GM23338 (cell line): Measurements from ENCODE around the gene SHANK2.

ENCODE experiments used
- EZH2 ChIP-seq: fragments of 200-600 bp; sonication (generic); IDR thresholded peaks from one replicate; pipeline ENCODE4 v1.8.0; 2017; ENCODE audit warnings: antibody characterized with exemption, mild to moderate bottlenecking, low read depth; ENCODE audit not compliant: unreplicated experiment
- REST ChIP-seq: IDR thresholded peaks from one replicate; pipeline ENCODE4 v1.6.1; 2018; ENCODE audit warnings: antibody characterized with exemption; ENCODE audit not compliant: unreplicated experiment
- TF ChIP-seq, protein P1 (sequence below), 2 experiments: fragments of 200-600 bp in 1 of 2; sonication (generic) in 1 of 2; conservative IDR thresholded peaks; 2 replicates each; pipeline versions ENCODE4 v1.5.1 to v1.6.1; 2016 to 2017; ENCODE audit warnings: antibody characterized with exemption in 2 of 2, low read depth in 2 of 2, mild to moderate bottlenecking in 2 of 2, moderate library complexity in 1 of 2

DNA sequence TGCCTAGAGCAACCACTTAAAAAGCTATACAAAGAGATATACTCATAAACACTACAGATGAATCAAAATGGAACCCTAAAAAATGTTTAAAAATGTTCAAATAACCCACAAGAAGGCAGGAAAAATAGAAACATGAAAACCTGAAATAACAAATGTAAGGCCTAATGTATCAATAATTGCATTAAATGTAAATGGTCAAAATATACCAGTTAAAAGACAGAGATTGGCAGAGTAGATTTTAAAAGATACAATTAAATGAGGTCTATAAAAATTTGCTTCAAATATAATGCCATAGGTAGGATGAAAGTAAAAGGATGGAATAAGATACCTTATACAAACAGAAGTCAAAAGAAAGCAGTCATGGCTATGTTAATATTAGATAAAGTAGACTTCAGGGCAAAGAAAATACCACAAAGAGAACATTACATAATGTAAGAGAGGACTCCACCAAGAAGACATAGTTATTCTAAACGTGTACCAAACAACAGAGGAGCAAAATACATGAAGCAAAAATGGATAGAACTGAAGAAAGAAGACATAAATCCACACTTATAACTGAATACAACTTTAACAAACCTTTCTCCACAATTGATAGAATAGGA, 25.2 kb downstream of the SHANK2 start:
- TF ChIP-seq, protein P1, sequence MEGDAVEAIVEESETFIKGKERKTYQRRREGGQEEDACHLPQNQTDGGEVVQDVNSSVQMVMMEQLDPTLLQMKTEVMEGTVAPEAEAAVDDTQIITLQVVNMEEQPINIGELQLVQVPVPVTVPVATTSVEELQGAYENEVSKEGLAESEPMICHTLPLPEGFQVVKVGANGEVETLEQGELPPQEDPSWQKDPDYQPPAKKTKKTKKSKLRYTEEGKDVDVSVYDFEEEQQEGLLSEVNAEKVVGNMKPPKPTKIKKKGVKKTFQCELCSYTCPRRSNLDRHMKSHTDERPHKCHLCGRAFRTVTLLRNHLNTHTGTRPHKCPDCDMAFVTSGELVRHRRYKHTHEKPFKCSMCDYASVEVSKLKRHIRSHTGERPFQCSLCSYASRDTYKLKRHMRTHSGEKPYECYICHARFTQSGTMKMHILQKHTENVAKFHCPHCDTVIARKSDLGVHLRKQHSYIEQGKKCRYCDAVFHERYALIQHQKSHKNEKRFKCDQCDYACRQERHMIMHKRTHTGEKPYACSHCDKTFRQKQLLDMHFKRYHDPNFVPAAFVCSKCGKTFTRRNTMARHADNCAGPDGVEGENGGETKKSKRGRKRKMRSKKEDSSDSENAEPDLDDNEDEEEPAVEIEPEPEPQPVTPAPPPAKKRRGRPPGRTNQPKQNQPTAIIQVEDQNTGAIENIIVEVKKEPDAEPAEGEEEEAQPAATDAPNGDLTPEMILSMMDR (conservative IDR thresholded peaks at IDR 0.05; ENCODE audit: low read depth in 2 of 2) = no peak
- TF ChIP-seq REST = no peak
- TF ChIP-seq EZH2 = no peak
